Activated CD4-positive, alpha-beta T cell treated with anti-CD3 and anti-CD28 coated beads, Interleukin-2, Interleukin-6, amounts not matched to agents 100 ng/mL and 50 ng/mL, durations not matched to agents 16 hours and 8 hours (primary cell): ENCODE data around the gene BIN2.

Experiments
- DNase-seq: peaks from one replicate; pipeline ENCODE4 v3.0.0-alpha.2; 2020

The BIN2 gene

DNA sequence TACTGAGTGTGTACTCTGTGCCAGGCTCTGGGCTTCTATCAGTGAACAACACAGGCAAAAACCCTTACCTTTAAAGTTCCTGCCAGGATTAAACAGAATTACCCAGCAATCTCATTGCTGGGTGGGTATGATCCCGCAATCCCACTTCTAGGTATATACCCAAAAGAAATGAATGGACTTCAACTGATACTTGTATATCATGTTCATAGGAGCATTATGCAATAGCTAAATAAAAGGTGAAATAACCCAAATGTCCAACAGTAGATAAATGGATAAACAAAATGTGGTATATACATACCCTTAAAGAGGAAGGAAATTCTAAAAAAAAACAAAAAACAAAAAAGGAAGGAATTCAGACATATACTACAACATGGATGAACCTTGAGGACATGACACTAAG lies 70.7 kb downstream of the BIN2 start:
- no peak for DNase-seq

DNA sequence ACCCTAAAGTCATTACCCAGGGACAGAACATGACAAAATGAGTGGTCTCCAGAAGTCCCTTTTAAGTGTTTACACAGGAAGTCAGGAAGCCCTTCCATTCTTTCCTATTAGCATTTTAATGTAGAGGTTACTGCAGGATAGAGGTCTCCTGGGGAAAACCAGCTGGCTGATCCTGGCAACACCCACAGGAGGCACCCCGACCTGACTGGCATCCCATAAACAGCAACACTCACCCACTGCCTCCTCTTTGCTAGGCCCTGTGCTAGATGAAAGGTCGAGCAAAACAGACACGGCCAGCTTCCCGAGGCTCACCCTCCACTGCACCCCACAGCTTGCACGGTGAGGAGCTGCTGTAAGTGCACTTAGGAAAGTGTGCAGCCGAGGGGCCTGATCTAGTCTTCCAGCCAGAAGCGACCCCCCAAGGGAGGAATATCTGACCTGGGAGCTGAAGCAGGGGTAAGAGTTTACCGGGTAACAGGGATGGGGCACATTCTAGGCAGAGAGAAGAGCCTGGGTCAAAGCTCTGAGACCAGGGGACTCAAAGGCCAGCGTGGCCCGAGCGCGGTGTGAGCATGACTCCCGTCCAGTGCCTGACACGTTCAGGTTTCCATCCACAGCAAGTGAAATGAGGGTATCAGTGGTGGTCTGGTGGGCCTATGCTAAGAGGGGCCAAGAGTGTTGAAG lies 76.3 kb downstream of the BIN2 start:
- no peak for DNase-seq

DNA sequence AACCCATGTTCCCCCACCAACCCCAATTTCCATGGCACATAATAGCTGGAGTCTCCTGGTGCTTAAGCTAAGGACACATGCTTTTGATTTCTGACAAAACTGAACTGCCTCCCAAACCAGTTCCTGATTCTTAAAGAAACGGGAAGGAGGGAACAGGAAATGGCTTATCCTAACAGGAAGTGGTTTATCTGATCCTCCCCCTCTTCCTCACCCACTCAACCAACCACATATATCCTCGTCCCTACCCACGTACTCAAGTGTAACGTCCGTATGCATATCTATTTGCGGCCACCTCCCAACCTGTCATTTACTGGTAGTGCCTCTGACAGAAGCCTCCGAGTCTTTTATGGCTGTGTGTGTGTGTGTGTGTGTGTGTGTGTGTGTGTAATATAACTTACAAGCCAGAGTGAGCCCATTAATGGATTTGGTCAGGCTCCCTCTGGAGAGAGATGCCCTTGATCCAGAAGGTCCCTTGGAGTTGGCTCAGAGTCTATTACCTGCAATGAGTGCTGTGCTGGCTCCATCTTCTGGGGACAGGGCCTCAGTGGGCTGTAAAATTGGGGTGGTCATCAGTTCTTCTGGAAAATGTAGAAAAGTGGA lies 77.6 kb downstream of the BIN2 start:
- DNase-seq = peak; percentile 46

DNA sequence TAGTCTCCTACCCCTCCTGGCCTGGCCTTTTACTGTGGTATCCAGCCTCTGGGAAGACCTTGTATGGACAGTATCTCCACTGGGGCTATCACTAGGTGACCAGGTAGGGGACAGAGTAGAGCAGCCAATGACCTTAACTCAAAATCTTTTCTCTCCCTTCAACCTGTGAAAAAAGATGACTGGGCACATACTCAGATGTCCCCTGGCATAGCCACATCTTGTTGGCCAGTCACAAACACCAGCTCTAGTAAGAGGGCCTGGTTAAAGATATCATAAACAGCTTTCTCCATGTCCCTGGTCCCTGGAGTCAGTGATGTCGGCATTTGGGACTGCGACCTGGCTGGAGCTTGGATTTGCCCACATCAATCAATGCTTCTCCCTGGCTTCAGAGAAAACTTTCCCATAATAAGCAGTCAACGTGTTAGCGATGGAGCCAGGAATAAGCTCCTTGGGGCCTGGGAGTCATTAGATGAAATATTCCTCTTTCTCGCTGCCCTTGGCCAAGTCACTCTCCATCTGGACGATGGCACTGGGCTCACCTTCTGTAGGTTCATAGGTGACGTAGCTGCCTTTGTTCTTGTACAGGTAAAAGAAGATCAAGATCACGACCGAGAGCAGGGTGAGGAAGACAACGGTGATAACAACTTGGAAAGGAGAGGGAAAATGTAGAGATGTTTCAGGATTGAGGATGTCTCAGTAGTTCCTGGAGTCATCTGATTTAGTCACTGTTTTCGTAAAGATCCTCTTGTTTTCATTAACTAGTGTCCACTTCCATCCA lies 78.3 kb downstream of the BIN2 start:
- DNase-seq = no peak

DNA sequence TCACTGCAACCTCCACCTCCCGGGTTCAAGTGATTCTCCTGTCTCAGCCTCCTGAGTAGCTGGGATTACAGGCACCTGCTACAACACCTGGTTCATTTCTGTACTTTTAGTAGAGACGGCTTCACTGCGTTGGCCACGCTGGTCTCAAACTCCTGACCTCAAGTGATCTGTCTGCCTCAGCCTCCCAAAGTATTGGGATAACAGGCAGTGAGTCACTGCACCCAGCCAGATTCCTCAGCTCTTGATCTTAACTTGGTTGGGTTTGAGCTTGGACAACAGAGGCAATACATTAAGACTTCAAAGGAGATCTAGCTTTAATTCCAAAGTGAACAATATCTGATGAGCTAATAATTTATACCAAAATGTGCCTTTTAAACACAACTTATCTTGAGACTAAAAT lies 79.7 kb downstream of the BIN2 start:
- DNase-seq = no peak

DNA sequence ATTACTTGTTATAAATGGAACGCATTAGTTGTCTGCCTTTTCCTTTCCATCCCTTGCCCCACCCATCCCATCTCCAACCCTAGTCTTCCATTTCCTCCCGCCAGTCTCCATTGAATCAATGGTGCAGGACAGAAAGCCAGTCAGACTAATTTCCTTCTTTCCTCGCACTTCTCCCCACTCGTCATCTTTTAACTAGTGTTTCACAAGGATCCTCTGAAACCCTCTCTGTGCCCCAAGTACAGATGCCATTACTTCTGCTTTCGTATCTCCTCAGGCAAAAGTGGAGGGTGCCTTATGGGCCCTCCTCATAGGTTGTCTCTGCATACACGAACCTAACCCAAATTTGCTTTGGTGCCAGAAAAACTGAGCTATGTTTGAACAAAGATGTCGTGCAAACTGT lies 81.1 kb downstream of the BIN2 start:
- no peak for DNase-seq

DNA sequence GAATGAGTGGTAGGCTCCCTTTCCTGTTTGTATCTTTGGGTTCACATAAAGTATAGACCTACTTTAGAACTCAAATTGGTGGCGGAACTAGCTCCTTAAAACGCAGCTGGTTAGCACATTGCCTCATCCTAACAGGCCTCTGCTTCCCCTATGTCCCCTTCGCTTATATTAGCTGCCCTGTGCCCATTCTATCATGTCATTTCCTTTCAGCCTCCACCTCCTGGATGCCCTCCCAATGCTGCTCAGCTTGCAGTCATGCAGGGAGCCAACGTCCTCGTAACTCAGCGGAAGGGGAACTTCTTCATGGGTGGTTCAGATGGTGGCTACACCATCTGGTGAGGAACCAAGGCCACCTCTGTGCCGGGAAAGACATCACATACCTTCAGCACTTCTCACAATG lies 81.9 kb downstream of the BIN2 start:
- no peak for DNase-seq

DNA sequence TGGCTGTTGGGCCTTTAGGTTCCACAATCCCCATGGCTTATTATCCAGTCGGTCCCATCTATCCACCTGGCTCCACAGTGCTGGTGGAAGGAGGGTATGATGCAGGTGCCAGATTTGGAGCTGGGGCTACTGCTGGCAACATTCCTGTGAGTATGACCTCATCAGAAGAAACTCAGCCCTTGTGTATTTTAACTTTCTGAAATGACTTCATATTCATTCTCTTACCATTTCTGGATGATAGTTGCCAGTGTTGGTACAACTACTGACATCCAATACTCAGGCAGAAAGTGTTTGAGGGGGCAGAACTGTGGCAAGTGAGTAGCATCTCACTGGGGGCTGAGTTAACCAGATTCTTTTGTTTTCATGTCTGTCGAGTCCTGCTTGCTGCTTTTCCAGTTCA lies 83.0 kb downstream of the BIN2 start:
- no peak for DNase-seq

DNA sequence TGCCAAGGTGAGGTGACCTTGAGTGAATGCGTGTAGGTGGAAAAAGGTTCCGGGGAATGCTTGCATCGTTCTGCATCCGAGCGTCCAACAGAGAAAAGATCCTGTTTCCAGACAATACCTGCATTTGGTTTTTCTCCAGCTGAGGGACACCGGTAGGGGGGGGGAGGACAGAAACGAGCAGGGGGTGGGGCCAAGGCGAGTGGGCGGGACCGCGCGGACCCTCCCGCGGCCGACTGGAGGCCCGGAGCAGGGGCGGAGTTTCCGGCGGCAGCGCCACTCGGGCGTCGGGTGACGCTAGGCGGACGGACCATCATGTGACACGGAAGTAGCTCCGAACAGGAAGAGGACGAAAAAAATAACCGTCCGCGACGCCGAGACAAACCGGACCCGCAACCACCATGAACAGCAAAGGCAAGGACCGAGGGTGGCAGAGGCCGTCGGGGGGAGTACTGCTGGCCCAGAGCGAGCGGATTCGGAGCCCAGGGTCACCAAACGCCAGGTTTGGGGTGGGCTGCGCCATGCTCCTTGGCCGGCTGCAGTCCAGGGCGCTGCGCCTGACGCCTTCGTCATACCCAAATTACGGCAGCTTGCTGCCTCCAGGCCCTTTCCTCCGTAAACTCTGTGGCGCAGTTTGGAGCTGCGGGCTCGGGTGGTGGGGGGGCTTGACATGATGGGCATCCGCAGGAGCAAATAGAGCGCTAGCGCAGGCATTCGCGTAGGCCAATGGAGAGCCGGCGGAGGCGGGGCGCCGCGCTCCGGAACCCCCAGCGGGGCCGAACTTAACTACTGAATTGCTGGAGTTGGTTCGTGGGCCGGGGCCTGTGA lies 85.3 kb downstream of the BIN2 start, which contains the start of gene DAZAP2:
DAZAP2 (plus strand) TSS at position 317 of the 825 bp plus-strand sequence; CDS start at position 399, 82 bp downstream.
- DNase-seq = peak; percentile 97

DNA sequence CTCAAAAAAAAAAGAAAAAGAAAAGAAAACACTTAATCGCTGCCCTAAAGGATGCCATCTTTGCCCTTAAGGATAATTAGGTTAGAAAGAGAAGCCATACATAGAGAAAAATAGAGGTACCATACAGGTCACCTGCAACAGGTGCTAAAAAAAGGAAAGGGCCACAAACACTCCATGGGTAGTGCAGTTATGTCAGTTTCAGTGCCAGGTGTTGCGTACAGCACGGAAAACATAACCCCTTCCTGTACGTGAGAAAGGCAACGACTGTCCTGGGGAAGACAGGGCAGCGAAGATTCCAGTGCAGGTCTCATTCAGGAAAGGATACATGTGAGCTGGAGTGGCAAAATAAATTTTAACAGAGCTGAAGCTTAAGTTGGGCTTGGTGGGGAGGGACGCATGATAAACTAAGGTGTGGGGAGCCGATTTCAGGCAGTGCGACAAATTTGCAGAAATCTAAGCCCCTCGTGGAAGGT lies 85.9 kb downstream of the BIN2 start:
- peak; percentile 22 for DNase-seq

DNA sequence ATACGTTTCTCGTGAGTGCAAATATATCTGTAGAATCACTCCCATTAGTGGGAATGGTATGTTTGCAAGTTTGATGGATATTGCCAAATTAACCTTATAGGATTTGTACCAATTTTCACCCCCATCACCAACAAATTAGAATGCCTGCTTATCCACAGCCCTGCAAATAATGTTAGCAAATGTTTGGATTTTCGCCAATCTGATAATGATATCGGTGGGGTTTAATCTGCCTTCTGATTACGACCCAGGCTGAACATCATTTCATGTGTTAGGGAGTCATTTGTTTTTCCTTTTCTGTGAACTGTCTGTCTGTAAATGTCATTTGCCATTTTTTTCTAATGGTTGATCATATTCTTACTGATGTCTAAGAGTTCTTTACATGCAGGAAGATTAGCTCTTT lies 89.4 kb downstream of the BIN2 start:
- no peak for DNase-seq

DNA sequence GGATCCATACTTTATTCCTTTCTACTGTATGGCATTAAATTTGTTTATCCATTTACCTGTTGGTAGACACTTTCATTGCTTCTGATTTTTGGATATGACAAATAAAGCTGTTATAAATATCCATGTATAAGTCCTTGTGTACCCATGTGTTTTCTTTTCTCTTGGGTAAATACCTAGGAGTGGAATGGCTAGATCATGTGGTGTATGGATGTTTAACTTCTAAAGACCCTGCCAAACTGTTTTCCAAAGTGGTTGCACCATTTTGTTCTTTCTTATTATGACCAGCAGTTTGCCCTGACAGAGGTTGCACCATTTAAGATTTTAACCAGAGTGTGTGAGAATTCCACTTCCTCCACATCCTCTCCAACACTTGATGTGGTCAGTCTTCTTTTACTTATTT lies 91.3 kb downstream of the BIN2 start:
- no peak for DNase-seq
